Prostate gland (tissue), 2 donors: ENCODE measurements around the gene AIFM2. TPM values are rescaled to one million over a fixed set of nuclear protein-coding genes. Genes with fewer than 3 reads are reported as not detected.
"Not testable (repeated sequence)": the region's sequence is repeated elsewhere in the genome, so short reads cannot be mapped to it uniquely, and the experiment has no call there.

Experiments used
- DNase-seq: peaks from one replicate; pipeline ENCODE4 v3.0.0-alpha.2; 2019; ENCODE audit warnings: low spot score
- H3K27ac ChIP-seq, 2 donors: fragments of 200-600 bp; sonication (generic); 2 replicates each; pipeline ENCODE4 v1.5.1; 2017 to 2019
- H3K27me3 ChIP-seq: fragments of 200-600 bp; sonication (generic); replicated peaks from 2 replicates; pipeline ENCODE4 v1.5.1; 2019; ENCODE audit not compliant: insufficient read depth
- H3K36me3 ChIP-seq, 2 donors: fragments of 200-600 bp; sonication (generic); 1 replicate in 1 of 2; 2 replicates in 1 of 2; pipeline versions ENCODE4 v1.5.1 to v1.8.1; 2017 to 2019
- H3K4me1 ChIP-seq: fragments of 200-600 bp; sonication (generic); replicated peaks from 2 replicates; pipeline ENCODE4 v1.5.1; 2019
- H3K4me3 ChIP-seq, 2 donors: fragments of 200-600 bp; sonication (generic); 2 replicates each; pipeline ENCODE4 v1.5.1; 2017 to 2019
- H3K9me3 ChIP-seq: fragments of 200-600 bp; sonication (generic); 2 replicates; pipeline ENCODE4 v1.5.1; 2017
- POLR2A ChIP-seq: fragments of 450-650 bp; IDR thresholded peaks from one replicate; pipeline ENCODE4 v1.6.1; 2016; ENCODE audit warnings: antibody characterized with exemption, mild to moderate bottlenecking
- POLR2AphosphoS5 ChIP-seq: sonication (generic); formaldehyde crosslinking; IDR thresholded peaks from one replicate; pipeline ENCODE4 v1.6.1; 2017; ENCODE audit warnings: antibody characterized with exemption
- WGBS: methylation state at CpG from one replicate; pipeline ENCODE4 v1.1.5; 2018; 5-methylcytosine and 5-hydroxymethylcytosine counted together
- intact Hi-C: fragments of 100-400 bp; cut with DNase I; formaldehyde crosslinking; loops from one replicate; pipeline ENCODE4 v1.14.2; 2022
- total RNA-seq, 2 donors: library from RNA; depleted of rRNA; stranded (reverse); fragments of >200 nt; gene quantifications; one replicate each; pipeline ENCODE4 v1.1.0, GENCODE V29; 2016
- TF ChIP-seq, protein P1 (sequence below), 4 experiments: fragments of 200-600 bp in 2 of 4; fragments of 450-650 bp in 2 of 4; sonication (generic) in 2 of 4; IDR thresholded peaks; 1 replicate in 3 of 4; 2 replicates in 1 of 4; pipeline ENCODE4 v1.5.1; 2016 to 2019; ENCODE audit warnings: antibody characterized with exemption in 4 of 4, mild to moderate bottlenecking in 2 of 4, moderate library complexity in 2 of 4

Gene AIFM2
- total RNA-seq, 2 donors from 2014 or later = 10.7 to 12.2 TPM

DNA sequence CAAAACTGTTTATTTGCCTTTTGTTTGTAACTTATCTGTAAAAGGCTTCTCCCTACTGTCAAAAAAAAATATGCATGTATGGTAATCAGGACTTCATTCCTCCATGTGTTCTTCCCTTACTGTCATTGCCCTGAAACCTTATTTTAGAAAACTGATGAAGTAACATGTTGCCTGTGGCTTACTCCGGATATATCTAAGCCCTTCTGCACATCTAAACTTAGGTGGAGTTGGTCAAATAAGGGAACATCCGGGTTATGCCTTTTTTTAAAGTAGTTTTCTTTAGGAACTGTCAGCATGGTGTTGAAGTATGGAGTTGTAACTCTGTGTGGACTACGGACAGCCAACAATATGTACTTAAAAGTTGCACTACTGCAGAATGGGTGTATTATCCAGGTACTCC is 31.5 kb upstream of the AIFM2 start:
- no peak overlapping the region for H3K4me3 ChIP-seq

DNA sequence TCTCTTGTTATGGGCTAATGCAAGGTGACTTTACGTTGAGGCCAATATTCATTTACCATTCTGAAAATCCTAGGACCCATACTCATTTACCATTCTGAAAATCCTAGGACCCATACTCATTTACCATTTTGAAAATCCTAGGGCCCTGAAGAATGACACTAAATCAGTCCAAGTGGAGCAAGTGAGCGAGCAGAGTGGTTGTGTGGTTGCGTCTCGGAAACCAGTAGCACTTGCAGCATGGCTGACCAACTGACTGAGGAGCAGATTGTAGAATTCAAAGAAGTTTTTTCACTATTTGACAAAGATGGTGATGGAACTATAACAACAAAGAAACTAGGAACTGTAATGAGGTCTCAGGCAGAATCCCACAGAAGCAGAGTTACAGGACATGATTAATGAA is 30.8 kb upstream of the AIFM2 start:
- H3K27me3 ChIP-seq = no peaks in the 10 kb centered on the region
- DNase-seq = no peak
- no peaks in the 10 kb centered on the region for H3K4me1 ChIP-seq
- H3K9me3 ChIP-seq = no peaks in the 10 kb centered on the region
- TF ChIP-seq, protein P1, sequence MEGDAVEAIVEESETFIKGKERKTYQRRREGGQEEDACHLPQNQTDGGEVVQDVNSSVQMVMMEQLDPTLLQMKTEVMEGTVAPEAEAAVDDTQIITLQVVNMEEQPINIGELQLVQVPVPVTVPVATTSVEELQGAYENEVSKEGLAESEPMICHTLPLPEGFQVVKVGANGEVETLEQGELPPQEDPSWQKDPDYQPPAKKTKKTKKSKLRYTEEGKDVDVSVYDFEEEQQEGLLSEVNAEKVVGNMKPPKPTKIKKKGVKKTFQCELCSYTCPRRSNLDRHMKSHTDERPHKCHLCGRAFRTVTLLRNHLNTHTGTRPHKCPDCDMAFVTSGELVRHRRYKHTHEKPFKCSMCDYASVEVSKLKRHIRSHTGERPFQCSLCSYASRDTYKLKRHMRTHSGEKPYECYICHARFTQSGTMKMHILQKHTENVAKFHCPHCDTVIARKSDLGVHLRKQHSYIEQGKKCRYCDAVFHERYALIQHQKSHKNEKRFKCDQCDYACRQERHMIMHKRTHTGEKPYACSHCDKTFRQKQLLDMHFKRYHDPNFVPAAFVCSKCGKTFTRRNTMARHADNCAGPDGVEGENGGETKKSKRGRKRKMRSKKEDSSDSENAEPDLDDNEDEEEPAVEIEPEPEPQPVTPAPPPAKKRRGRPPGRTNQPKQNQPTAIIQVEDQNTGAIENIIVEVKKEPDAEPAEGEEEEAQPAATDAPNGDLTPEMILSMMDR (IDR thresholded peaks at IDR 0.05) = no peak
- TF ChIP-seq POLR2A (no peak), POLR2AphosphoS5 (no peak)
- H3K4me3 ChIP-seq = no peak overlapping the region
- peaks cover 0 to 2% of the 10 kb centered on the region in 2 donors for H3K36me3 ChIP-seq
- 93% methylated on average over 4 of the region's 4 CpGs for WGBS
- intact Hi-C loops = no loop called here
- no peak overlapping the region for H3K27ac ChIP-seq

More for the DNA sequence above, 31.5 kb upstream of the AIFM2 start:
- TF ChIP-seq, protein P1 (IDR thresholded peaks at IDR 0.05) = no peak
- TF ChIP-seq POLR2AphosphoS5 (no peak), POLR2A (no peak)
- DNase-seq = no peak
- H3K36me3 ChIP-seq = peaks cover 0 to 2% of the 10 kb centered on the region in 2 donors
- no peaks in the 10 kb centered on the region for H3K9me3 ChIP-seq
- WGBS = 63% methylated on average over 3 of the region's 3 CpGs
- intact Hi-C loops = no loop called here
- no peaks in the 10 kb centered on the region for H3K4me1 ChIP-seq
- no peaks in the 10 kb centered on the region for H3K27me3 ChIP-seq
- H3K27ac ChIP-seq = no peak overlapping the region

DNA sequence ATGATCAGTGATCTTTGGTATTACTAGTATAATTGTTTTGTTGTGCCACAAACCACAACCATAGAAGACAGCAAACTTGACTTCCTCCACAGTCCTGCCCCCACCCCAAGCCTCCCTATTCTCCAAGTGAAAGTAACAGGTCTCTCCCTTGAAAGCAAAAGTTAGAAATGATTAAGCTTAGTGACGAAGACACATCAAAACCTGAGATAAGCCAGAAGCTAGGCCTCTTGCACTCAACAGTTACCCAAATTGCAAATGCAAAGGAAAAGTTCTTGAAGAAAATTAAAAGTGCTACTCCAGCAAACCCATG is 30.2 kb upstream of the AIFM2 start:
- Histone ChIP-seq H3K4me3 (no peak overlapping the region), H3K27me3 (no peaks in the 10 kb centered on the region), H3K27ac (no peak overlapping the region), H3K4me1 (no peaks in the 10 kb centered on the region), H3K9me3 (no peaks in the 10 kb centered on the region), H3K36me3 (peaks cover 0 to 2% of the 10 kb centered on the region in 2 donors)
- WGBS = 77% methylated on average over 1 of the region's 1 CpG
- TF ChIP-seq POLR2A = no peak
- no peak for TF ChIP-seq POLR2AphosphoS5
- TF ChIP-seq, protein P1 (IDR thresholded peaks at IDR 0.05) = no peak
- intact Hi-C loops = no loop called here
- DNase-seq = no peak

DNA sequence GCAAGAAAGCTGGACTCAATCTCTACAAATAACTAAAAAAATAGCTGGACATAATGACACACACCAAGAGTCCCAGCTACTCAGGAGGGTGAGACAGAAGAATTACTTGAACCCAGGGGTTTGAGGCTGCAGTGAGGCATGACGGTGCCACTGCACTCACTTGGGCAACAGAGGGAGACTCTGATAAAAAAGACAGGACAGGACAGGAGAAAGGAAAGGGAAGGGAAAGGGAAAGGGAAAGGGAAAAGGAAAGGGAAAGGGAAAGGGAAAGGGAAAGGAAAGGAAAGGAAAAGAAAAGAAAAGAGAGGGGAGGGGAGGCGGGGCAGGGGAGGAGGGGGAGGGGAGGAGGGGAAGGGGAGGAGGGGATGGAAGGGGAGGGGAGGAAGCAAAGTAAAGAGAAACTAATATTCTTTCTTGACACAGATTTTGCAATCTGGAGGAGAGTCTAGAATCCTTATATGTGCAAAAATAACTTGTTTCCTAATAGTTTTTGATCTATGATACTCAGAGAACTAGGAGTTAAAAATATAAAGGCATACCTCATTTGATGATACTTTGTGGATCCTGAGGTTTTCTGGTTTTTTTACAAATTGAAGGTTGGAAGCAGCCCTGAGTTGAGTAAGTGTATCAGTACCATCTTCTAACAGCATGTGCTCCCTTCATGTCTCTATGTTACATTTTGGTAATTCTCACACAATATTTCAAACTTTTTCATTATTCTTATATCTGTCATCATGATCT is 29.7 kb upstream of the AIFM2 start:
- no peak overlapping the region for H3K4me3 ChIP-seq
- intact Hi-C loops = no loop called here
- peaks cover 0 to 2% of the 10 kb centered on the region in 2 donors for H3K36me3 ChIP-seq
- WGBS = 89% methylated on average over 2 of the region's 2 CpGs
- no peak overlapping the region for H3K27ac ChIP-seq
- H3K9me3 ChIP-seq = no peaks in the 10 kb centered on the region
- TF ChIP-seq POLR2A = no peak
- H3K4me1 ChIP-seq = no peaks in the 10 kb centered on the region
- no peaks in the 10 kb centered on the region for H3K27me3 ChIP-seq
- no peak for DNase-seq

DNA sequence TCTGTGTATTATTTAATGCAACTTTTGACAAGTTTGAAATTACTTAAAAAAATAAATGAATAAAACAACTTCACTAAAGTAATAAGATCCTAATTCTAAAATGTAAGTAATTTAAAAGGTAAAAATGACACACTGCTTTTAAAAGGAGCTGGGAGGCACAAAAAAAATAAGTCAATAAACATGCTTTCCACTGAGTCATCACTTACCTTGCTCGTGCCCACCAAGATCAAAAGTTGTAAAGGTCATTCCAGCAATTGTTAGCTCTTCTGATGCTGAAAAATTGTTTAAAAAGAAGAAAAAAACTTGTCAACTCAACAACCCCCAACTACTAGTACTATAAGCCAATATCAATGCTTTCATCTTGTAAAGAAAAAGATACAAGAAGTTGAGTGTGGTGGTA is 28.2 kb upstream of the AIFM2 start:
- TF ChIP-seq POLR2AphosphoS5 (no peak), POLR2A (no peak)
- TF ChIP-seq, protein P1 (IDR thresholded peaks at IDR 0.05) = no peak
- WGBS = 45% methylated on average over 1 of the region's 1 CpG
- H3K36me3 ChIP-seq = peaks cover 0 to 7% of the 10 kb centered on the region in 2 donors
- no peaks in the 10 kb centered on the region for H3K4me1 ChIP-seq
- DNase-seq = no peak
- intact Hi-C loops = no loop called here
- no peak overlapping the region for H3K27ac ChIP-seq
- H3K9me3 ChIP-seq = no peaks in the 10 kb centered on the region
- no peaks in the 10 kb centered on the region for H3K27me3 ChIP-seq
- no peak overlapping the region for H3K4me3 ChIP-seq

DNA sequence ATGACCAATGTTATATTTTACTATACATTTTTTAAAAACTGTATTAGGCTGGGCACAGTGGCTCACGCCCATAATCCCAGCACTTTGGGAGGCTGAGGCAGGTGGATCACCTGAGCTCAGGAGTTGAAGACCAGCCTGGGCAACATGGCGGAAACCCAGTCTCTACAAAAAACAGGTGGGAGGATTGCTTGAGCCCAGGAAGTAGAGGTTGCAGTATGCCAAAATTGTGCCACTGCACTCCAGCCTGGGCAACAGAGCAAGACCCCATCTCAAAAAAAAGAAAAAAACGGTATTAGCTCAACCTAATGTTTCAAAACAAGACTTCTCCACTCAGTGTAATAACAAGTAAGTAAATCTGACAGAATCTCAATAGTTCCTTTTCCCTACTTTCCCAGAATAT is 26.7 kb upstream of the AIFM2 start:
- H3K9me3 ChIP-seq, H3K27ac ChIP-seq, H3K4me1 ChIP-seq, DNase-seq, H3K36me3 ChIP-seq, H3K27me3 ChIP-seq, intact Hi-C loops, H3K4me3 ChIP-seq: not testable (repeated sequence)
- WGBS = 97% methylated on average over 3 of the region's 3 CpGs
